Lung (tissue), 12 donors: Measurements from ENCODE around the gene RPL10A. TPM values are rescaled to one million over a fixed set of nuclear protein-coding genes. Genes with fewer than 3 reads are reported as not detected.

ENCODE experiments used
- ATAC-seq: fragments of 200-7000 bp; cut with Tn5 transposase; one replicate; pipeline ENCODE4 v1.9.1; 2020; ENCODE audit warnings: moderate number of reproducible peaks; ENCODE audit not compliant: insufficient read depth, low FRiP score
- DNase-seq, 3 donors: peaks; one replicate each; pipeline ENCODE4 v3.0.0-alpha.2; 2013 to 2017
- H3K27ac ChIP-seq, 2 donors: one replicate each; pipeline ENCODE4 v1.5.1; 2013; ENCODE audit warnings: mild to moderate bottlenecking in 2 of 2, moderate library complexity in 2 of 2, control low read depth in 1 of 2, inconsistent platforms in 1 of 2, low read depth in 1 of 2, low read length in 1 of 2
- H3K27me3 ChIP-seq, 3 donors: one replicate each; pipeline ENCODE4 v1.5.1; 2013; ENCODE audit warnings: low read length in 2 of 3; ENCODE audit not compliant: control insufficient read depth in 3 of 3, insufficient read depth in 3 of 3
- H3K36me3 ChIP-seq, 4 donors: one replicate each; pipeline ENCODE4 v1.5.1; 2013; ENCODE audit warnings: low read length in 4 of 4, mild to moderate bottlenecking in 1 of 4, moderate library complexity in 1 of 4; ENCODE audit not compliant: control insufficient read depth in 4 of 4, insufficient read depth in 4 of 4
- H3K4me1 ChIP-seq, 5 donors: one replicate each; pipeline ENCODE4 v1.5.1; 2013; ENCODE audit warnings: low read length in 5 of 5, mild to moderate bottlenecking in 2 of 5, moderate library complexity in 1 of 5; ENCODE audit not compliant: control insufficient read depth in 5 of 5, insufficient read depth in 5 of 5
- H3K4me3 ChIP-seq: one replicate; pipeline ENCODE4 v1.5.1; 2013; ENCODE audit warnings: mild to moderate bottlenecking, control low read depth, moderate library complexity
- H3K9ac ChIP-seq, 2 donors: one replicate each; pipeline ENCODE4 v1.5.1; 2013; ENCODE audit warnings: low read length in 2 of 2, control low read depth in 1 of 2; ENCODE audit not compliant: insufficient read depth in 1 of 2
- H3K9me3 ChIP-seq, 4 donors: one replicate each; pipeline ENCODE4 v1.5.1; 2013; ENCODE audit warnings: low read length in 3 of 4, mild to moderate bottlenecking in 1 of 4, moderate library complexity in 1 of 4; ENCODE audit not compliant: control insufficient read depth in 4 of 4, insufficient read depth in 3 of 4
- CTCF ChIP-seq: IDR thresholded peaks from 2 replicates; pipeline ENCODE4 v1.5.1; 2012; ENCODE audit warnings: mild to moderate bottlenecking; ENCODE audit errors: control extremely low read depth, extremely low read depth
- WGBS, 2 donors: extraction: QIAGEN DNeasy Blood & Tissue Kit; methylation state at CpG; one replicate each; pipeline ENCODE4 v1.1.7; 2013; 5-methylcytosine and 5-hydroxymethylcytosine counted together
- polyA plus RNA-seq, 2 donors: library from polyadenylated mRNA; stranded (reverse); fragments of 200-250 nt; gene quantifications; one replicate each; pipeline ENCODE4 v1.2.1, GENCODE V29; 2013
- total RNA-seq, 2 donors: library from RNA; depleted of rRNA in 1 of 2; stranded (reverse); fragments of >200 nt in 1 of 2; gene quantifications; one replicate each; pipeline ENCODE4 v1.2.1, GENCODE V29; 2014 to 2021
- donor health status: control.
- donor health status: control.
- donor health status: Bipolar disorder and iron deficiency.
- donor health status: healthy.
- donor health status: DM: yes; HTN: yes; CAD: no.

Gene RPL10A
- total and polyA plus RNA-seq, 4 donors = 986 to 1,885 (median 1,426) TPM

- no peak for TF ChIP-seq CTCF
- H3K36me3 ChIP-seq = peaks cover 0 to 20% (median 9%) of the 10 kb centered on the region in 4 donors
- DNase-seq (no peak), ATAC-seq (no peak)
- 94 to 96% methylated on average over 4 of the region's 4 CpGs for WGBS, 2 donors
- no peak overlapping the region for H3K27ac ChIP-seq
- no peak overlapping the region for H3K9ac ChIP-seq
- H3K4me3 ChIP-seq = no peak overlapping the region
- H3K4me1 ChIP-seq = peaks cover 5 to 27% (median 18%) of the 10 kb centered on the region in 5 donors
- H3K9me3 ChIP-seq = no peaks in the 10 kb centered on the region
- H3K27me3 ChIP-seq = no peaks in the 10 kb centered on the region
These were observed 14.9 kb downstream of the RPL10A start for GRCh38 chr6:35483062-35483461.

GRCh38 chr6:35483490-35483889 is 15.3 kb downstream of the RPL10A start:
- no peak for TF ChIP-seq CTCF
- DNase-seq (no peak), ATAC-seq (no peak)
- Histone ChIP-seq H3K27ac (no peak overlapping the region), H3K4me3 (no peak overlapping the region), H3K36me3 (peaks cover 0 to 17% (median 9%) of the 10 kb centered on the region in 4 donors), H3K9ac (no peak overlapping the region), H3K9me3 (no peaks in the 10 kb centered on the region), H3K27me3 (no peaks in the 10 kb centered on the region), H3K4me1 (peaks cover 5 to 31% (median 22%) of the 10 kb centered on the region in 5 donors)
- WGBS, 2 donors = 55 to 79% methylated on average over 3 of the region's 3 CpGs

GRCh38 chr6:35483893-35484645 is 15.9 kb downstream of the RPL10A start:
- Histone ChIP-seq H3K9ac (no peak overlapping the region), H3K4me3 (no peak overlapping the region), H3K27ac (no peak overlapping the region), H3K4me1 (peaks cover 5 to 31% (median 22%) of the 10 kb centered on the region in 5 donors), H3K36me3 (peaks cover 0 to 14% (median 9%) of the 10 kb centered on the region in 4 donors), H3K9me3 (no peaks in the 10 kb centered on the region), H3K27me3 (no peaks in the 10 kb centered on the region)
- WGBS, 2 donors = 86 to 88% methylated on average over 13 of the region's 13 CpGs
- DNase-seq (no peak), ATAC-seq (no peak)
- no peak for TF ChIP-seq CTCF
